GM19452 (cell line): ENCODE results near the gene GABRB3.

Experiments
- ATAC-seq: cut with Tn5 transposase; IDR thresholded peaks from one replicate; pipeline ENCODE4 v1.9.1; 2021; ENCODE audit not compliant: unreplicated experiment

The GABRB3 gene

GRCh38 chr15:26772154-26773066 lies at the start of gene GABRB3:
Gene GABRB3 (minus strand): TSS chr15:26773066.
- ATAC-seq: no peak

- no peak for ATAC-seq
Measured at GRCh38 chr15:26807517-26808427, 34.9 kb upstream of the GABRB3 start.

GRCh38 chr15:26806574-26806973 lies 33.7 kb upstream of the GABRB3 start:
- ATAC-seq: no peak

GRCh38 chr15:26806151-26806550 lies 33.3 kb upstream of the GABRB3 start:
- no peak for ATAC-seq

- ATAC-seq: no peak
Measured at GRCh38 chr15:26805470-26805869, 32.6 kb upstream of the GABRB3 start.

- no peak for ATAC-seq
Measured at GRCh38 chr15:26804063-26804804, 31.4 kb upstream of the GABRB3 start.

- no peak for ATAC-seq
Measured at GRCh38 chr15:26790118-26790517, 17.3 kb upstream of the GABRB3 start.

GRCh38 chr15:26781816-26782215 lies 8.9 kb upstream of the GABRB3 start:
- ATAC-seq: no peak

- ATAC-seq: no peak
Measured at GRCh38 chr15:26773917-26774316, 1.1 kb upstream of the GABRB3 start.

GRCh38 chr15:26773067-26773877 lies 406 bp upstream of the GABRB3 start:
- ATAC-seq: no peak

GRCh38 chr15:26771578-26772153 lies 1.2 kb downstream of the GABRB3 start:
- no peak for ATAC-seq

GRCh38 chr15:26771168-26771567 lies 1.7 kb downstream of the GABRB3 start:
- ATAC-seq: no peak

- no peak for ATAC-seq
Measured at GRCh38 chr15:26767169-26767670, 5.6 kb downstream of the GABRB3 start.

- ATAC-seq: no peak
Measured at GRCh38 chr15:26766262-26766661, 6.6 kb downstream of the GABRB3 start.

GRCh38 chr15:26759986-26760385 lies 12.9 kb downstream of the GABRB3 start:
- ATAC-seq: no peak

GRCh38 chr15:26758079-26758478 lies 14.8 kb downstream of the GABRB3 start:
- no peak for ATAC-seq

GRCh38 chr15:26757141-26757540 lies 15.7 kb downstream of the GABRB3 start:
- no peak for ATAC-seq

- ATAC-seq: no peak
Measured at GRCh38 chr15:26744894-26745293, 28.0 kb downstream of the GABRB3 start.

GRCh38 chr15:26739791-26740190 lies 33.1 kb downstream of the GABRB3 start:
- no peak for ATAC-seq

GRCh38 chr15:26738996-26739395 lies 33.9 kb downstream of the GABRB3 start:
- no peak for ATAC-seq
